ENCODE measurements around the gene SRMS.
A peak's percentile ranks its signal among the peaks of the same experiment; 100 is the strongest.

The SRMS gene

DNA sequence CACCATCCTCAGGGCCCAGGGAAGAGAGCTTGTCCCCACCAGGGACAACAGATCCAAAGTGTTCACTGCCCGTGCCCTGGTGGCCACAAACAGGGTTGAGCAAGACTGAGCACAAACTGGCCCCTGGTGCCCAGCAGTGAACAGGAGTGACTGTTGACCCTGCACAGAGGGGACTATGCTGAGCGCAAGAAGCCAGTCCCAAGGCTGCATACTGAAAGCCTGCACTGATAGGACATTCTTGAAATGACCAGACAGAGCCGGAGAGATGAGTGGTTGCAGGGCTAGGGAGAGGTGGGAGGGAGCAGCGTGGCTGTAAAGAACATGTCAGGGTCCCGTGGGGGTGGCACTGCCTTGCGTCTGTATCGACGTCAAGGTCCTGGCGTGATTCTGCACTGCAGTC is 3.5 kb upstream of the SRMS start:
- no peak for DNase-seq

DNA sequence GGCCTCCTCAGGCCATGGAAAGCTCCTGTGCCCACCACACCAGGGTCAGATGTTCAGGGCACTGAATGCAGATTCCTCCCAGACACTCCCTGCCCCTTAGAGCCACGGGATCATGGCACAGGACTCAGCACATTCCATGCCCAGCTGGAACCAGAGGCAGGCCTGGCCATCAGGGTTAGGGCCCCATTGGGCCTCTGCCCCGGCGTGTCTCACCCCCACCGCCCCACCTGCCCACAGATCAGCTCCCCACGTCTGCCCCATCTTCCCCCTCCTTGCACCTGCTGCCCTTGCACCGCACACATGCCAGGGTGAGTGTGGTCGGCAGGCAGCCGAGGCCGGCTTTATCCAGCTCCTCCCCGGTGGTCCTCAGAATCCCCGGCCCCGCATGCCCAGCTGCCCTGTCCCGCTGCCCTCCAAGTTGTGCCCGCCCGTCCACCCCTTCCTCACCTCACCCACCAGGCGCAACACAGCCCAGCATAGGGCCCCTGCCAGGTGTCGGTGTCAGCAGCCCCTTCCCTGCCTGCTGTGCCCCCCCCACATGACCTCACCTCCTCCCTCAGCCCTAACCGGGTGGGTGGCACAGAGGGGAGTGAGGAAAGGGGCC is 2.2 kb upstream of the SRMS start:
- no peak for DNase-seq

DNA sequence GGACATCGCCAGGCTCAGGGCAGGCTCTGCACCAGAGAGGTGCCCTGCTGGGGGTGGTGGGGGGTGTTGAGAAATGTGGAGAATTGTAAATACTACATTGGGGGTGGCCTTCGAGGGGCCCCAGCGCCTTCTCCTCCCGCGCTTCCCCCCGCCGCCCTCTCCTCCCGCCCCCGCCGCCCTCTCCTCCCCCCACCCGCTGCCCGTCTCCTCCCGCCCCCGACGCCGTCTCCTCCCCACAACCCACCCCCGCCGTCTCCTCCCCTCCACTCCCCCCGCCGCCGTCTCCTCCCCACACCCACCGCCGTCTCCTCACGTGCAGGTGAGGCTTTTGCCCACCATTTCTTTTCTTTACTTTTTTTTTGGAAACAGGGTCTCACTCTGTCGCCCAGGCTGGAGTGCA is 1.5 kb upstream of the SRMS start:
- DNase-seq = no peak

DNA sequence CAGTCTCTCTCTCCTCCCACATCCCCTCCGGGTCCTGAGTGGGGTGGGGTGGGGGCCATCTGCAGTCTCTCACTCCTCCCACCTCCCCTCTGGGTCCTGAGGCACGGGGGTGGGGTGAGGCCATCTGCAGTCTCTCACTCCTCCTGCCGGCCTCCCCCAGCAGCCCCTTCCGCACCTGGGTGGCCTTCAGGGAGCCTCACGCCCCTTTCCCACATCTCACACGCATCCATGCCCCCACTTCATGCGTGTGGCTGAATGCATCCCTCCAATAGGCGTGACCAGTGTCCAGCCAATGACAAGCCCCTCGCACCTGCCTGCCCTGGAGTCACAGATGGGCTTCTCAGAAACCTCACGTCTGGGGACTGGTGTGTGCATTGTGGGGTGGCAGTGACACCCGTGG is 993 bp upstream of the SRMS start:
- DNase-seq = no peak

DNA sequence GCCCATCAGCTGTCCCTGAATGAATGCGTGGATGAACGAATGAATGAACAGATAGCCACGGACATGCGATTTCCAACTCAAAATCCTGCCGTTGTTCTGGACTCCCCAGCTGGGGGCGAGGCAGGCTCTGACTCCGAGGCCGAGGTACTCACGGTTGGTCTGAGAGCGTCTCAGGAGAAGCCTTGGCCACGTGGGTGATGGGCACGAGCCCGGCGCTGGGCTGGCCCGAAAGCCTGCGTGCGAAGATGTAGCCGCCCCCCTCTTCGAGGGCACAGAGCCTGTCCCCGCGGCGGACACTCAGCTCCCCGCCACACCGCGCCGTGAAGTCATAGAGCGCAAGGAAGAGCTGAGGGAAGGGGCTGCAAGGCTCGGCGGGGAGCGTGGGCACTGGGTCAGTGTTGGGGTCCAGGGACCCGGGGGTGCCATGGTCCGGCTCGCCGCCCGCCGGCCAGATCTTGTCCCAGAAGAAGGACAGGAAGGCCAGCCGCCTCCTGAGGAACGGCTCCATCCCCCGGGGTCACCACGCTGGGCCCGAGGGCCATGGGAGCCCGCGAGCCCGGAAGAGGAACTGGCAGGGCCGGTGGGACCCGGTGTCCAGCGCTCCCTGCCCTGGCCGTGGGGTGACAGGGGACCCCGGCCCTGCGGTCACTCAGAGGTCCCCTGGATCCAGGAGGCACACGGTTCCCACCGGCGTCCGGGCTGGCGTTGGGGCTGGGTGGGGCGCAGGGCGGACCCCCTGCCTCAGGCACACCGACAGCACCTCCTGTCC is 409 bp downstream of the SRMS start:
- no peak for DNase-seq

DNA sequence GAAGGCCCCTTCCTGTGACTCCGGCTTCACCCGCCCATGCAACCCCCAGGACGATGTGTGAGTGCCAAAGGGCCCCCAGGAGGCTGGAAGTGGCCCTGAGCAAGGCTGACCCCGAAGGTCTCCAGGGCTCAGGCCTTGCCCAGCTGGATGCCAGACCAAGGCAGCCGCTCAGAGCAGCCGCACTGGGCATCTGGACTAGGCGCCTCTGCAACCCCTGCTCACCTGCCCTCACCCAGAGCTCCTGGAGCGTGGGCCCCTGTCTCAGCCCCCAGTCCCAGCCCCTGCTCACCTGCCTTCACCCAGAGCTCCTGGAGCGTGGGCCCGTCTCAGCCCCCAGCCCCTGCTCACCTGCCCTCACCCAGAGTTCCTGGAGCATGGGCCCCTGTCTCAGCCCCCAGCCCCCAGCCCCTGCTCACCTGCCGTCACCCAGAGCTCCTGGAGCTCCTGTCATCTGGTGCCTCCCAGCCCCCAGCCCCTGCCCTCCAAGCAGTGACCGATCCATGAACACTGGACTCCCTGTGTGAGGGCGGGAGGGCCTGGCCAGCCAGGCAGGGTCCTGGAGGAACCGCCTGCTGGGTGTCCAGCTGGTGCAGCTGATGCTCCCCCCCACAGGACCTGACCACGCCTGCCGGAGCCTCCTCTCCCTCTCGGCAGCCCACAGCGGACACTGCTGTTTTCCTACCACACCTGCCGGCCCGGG is 1.1 kb downstream of the SRMS start:
- no peak for DNase-seq

DNA sequence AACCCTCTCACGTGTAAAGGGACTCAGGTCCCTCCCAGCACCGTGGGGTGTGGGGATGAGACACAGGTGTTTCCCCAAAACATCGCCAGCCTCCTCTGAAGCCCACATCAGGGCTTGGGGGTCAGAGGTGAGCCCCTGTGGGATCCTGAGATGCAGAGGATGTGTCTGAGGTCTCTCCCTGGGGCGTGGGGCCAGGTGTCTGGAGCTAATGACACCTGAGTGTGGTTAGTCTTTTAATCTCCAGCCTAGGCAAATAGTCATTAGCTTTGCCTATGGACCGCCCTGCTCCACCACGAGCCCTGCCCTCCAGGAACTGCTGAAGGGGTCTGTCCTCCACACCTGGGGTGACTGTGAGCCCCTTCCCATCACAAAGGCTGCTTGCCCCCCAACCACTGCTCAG is 1.7 kb downstream of the SRMS start:
- no peak for DNase-seq

DNA sequence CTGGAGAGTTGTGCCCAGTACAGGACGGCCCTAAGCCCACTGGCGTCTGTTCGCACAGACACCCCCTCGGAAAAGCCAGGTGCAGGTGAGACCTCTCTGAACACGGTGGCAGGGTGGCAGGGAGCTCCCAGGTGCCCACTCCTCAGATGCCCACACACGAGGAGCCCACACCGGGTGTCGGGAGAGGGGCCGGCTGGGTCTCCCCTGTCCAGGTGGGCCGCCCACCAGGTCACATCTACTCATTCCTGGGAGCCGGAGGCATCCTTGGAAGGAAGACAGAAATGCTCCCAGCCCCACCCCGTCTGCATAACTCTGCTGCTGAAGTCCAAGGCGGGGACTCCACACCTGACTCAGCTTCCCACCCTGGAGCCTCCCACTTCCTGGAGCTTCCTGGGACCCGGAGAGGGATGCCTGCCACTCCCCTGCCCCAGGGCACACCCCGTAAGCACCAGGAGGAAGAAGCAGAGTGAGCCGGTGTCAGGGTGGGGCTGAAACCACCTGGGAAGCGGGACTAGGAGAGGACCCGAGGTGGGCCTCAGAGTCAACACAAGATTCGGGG is 2.5 kb downstream of the SRMS start:
- no peak for DNase-seq

DNA sequence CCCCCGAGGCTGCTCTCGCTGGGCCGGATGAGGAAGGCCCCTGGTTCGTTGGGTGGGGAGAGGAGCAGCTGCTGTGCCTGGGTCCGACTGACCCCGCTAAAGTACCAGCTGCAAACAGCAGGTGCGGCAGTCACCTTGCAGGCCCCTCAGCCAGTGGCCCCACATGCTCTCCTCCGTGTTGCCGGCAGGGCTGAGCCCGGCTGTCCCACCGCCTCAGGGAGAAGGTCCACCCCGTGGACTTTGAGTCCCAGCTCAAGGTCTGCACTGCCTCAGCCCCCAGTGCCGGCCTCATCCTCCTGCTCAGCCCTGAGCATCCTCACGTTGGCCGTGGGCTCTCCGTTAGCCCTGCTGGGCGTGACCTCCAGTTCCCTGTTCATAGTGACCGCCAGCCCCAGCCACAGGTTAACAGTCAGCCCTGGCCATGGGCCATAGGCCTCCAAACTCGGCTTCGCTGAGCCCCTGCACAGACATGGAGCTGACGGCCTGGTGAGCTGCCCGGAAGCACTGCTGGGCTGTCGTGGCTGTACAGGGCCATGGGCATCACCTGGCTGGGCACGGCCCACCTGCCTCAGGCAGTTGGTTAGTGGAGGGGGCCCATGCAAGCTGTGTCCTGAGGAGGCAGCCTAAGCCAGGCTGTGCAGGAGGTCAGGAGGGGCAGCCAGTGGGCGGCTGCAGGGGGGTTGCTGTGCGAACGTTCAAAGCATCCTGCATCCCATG is 3.1 kb downstream of the SRMS start:
- no peak for DNase-seq

DNA sequence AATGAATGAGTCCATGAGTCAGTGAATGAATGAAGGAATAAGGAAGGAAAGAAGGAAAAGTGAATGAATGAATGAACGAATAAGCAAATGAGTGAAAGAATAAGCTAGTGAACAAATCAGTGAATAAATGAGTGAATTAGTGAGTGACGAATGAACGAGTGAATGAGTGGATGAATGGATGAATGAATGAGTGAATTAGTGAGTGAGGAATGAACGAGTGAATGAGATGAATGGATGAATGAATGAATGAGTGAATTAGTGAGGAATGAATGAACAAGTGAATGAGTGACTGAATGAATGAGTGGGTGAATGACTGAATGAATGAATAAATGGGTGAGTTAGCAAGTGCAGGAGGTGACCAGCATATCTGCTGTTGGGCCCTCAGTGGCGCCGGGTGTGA is 3.8 kb downstream of the SRMS start:
- DNase-seq = no peak

DNA sequence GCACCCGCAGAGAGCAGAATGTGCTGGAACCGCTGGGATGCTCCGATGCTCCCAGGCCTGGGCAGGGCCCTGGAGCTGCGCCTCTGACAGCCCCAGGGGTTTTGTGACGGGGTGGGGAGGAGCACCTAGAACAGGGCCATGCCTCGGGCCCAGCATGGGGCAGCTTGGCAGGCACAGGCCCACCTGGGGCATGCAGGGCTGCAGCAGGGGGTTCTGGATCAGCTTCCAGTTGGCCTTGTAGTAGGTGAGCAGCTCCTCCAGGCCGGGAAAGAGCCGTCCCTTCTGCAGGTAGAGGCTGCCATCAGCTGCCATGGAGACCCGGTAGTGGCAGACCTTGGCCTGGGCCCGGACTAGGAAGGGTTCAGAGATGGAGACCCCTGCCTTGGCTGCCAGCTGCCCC is 4.4 kb downstream of the SRMS start:
- no peak for DNase-seq

DNA sequence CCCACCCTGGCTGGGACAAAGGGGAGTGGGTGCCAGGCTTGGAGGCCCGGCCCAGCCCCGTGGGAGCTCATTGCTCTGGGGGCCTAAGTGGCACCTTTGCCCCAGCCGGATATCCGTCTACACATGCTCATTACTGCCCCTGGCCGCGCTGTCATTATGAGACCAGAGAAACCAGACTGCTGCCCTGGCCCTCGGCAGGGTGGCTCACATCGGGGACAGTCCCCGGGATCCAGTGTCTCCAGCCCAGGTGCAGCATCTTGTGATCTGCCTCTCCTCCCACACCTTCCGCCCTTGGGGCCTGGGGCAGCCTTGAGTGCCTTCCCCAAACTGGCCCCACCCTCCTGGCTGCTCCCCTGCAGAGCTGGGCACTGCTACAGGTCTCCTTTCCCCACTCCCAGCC is 4.9 kb downstream of the SRMS start:
- no peak for DNase-seq

DNA sequence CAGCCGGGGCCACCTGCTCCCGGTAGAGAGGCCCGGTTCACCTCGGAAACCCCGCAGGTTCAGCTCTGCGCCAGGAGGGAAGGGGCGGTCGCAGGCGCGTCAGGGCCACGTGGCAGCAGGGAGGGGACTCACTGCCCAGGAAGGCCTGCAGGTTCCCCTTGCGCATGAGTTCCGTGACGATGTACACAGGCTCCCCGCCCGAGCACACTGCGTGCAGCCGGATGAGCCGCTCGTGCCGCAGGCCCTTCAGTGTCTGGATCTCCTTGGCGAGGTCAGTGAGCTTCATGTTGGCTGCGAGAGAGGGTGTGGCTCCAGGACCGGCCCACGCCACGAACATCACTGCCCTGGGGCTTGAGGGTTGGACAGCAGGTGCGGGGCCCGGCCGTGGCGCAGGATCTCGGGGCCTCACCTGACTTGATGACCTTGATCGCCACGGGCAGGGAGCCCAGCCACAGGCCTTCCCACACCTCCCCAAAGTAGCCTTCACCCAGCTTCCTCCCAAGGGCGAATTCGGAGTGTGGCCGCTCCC is 5.5 kb downstream of the SRMS start:
- DNase-seq = no peak

DNA sequence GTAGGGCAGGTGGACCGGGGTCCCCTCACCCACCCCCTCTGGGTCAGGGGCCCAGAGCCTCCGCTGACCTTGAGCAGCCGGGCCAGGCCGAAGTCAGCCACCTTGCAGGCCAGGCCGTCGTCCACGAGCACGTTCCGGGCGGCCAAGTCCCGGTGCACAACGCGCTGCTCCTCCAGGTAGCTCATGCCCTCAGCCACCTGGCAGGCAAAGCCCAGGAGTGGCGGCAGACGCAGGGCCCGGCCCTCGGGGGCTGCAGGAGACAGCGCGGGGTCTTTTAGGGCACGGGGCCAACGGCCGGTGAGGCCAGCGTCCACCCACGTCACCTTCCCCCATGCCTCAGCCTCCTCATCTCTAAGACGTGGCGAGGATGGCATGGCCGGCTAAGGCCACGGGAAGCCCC is 6.2 kb downstream of the SRMS start:
- DNase-seq = no peak

DNA sequence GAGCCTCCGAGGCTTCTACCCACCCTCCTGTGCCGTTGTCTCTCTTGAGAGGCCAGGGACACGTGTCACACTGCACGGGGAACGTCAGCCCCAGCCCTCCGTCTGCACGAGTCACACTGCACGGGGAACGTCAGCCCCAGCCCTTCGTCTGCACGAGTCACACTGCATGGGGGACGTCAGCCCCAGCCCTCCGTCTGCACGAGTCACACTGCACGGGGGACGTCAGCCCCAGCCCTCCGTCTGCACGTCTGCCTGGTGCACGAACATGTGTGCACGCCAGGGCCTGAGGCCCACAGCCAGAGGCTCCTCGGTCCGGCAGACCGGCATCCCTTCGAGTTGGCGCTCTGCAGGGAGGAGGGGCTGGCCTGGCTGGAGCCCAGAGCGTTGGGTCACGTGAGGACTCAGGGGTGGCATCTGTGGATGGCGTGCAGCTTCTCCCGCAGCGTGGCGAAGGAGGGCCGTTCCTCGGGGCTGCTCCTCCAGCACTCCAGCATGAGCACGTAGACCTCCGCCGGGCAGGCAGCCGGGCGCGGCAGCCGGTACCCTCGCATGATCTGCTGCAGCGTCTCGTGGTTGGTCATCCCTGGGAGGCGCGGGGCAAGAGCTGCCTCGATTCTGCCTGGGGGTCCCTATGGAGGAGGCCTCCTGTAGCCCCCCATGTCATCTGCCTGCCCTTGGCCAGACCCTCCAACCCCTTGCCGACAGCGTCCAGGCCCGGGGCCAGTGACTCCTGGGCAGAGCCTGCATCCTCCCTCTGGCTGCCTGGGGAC is 6.9 kb downstream of the SRMS start:
- no peak for DNase-seq

DNA sequence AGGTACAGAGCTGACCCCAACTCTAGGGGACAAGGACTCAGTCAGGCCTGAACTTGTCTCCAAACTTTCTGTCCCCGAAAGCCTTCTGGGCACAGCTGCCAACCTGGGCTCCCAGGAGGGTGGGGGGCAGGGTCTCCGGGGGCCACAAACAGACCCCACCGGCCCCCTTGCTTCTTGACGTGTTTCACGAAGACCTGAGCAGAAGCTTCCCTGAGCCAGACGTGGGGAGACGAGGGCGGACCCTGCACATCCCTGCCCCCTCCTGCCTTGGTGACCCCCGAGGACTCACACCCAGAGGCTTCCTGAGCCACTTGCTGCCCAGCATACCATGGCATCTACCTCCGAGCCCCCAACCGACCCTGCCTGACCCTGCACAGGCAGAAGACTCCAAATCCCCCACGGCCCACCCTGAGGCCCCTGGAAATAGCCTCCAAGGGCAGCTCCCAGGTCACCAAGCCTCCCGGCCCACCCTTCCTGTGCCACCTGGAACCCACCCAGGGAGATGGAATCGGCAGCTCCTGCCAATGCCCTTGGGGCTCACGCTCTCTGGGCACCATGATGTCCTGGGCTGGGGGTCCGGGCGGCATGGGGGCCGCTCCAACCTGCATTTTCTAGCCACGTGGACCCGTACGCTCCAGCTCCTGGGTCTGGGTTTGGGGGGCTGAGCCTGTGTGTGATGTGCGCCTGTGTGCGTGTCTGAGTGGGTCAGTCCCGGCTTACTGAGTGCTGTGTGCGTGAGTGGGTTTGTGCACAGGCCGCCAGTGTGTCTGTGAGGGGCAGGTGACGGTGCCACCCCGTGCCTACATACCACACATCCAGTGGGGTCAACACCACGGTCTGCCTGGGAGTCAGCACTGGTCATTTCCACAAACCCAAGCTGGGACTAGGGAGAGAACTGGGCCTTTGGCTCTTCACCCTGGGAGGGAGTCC is 7.8 kb downstream of the SRMS start:
- DNase-seq = no peak

DNA sequence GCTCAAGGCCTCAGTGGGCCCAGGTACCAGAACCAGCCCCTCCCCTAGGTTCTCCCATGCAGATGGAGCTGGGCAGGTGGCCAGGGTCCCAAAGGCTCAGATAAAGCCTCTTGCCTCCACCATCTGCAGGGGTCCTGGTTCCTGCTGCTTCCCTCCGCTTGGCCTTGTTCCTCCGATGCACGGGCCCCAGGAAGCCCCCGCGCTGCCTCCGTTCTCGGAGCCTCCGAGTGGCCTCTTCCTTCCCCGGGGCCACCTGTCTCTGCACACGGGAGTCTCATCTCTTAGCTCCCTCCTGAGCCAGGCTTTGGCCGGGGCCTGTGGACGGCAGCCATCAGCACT is 8.5 kb downstream of the SRMS start:
- DNase-seq = no peak

DNA sequence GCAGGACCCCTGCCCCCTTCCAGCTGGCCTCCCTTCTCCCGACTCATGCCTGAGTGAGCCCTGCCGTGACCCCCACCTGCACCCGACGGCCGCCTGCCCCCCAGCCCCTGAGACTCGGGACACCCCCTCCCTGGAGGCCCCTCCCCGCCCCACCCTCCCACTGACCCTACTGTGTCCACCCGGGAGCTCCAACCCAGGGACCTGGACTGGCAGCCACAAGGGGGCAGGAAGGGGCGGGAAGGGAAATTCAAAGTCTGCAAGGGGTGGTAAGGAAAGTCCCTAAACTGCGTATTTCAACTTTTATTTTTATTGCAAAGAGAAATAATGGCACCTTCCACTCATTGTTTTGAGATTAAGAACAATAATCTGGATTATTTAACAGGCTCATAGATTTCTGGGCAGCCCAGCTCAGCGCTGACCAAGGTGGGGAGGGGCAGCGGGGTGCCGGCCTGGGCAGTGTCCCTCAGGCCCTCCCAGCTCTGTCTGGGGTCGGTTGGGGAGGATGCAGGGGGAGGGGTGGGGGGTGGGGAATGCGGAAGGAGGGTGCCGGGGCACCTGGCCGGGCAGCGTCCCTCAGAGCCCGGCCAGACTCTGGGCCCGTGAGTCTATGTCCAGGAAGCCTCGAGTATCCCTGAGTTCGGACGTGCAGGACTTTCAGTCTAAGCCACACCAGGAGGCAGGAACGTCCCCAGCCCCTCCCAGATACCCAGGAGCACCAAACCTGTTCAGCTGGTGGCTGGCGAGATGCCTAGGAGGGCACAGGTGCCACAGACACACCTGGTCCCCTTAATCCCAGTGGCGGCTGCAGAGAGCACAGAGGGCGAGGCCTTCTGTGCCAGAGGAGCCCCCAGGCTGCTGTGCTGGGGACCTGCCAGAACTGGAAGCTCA is 9.1 kb downstream of the SRMS start:
- no peak for DNase-seq

DNA sequence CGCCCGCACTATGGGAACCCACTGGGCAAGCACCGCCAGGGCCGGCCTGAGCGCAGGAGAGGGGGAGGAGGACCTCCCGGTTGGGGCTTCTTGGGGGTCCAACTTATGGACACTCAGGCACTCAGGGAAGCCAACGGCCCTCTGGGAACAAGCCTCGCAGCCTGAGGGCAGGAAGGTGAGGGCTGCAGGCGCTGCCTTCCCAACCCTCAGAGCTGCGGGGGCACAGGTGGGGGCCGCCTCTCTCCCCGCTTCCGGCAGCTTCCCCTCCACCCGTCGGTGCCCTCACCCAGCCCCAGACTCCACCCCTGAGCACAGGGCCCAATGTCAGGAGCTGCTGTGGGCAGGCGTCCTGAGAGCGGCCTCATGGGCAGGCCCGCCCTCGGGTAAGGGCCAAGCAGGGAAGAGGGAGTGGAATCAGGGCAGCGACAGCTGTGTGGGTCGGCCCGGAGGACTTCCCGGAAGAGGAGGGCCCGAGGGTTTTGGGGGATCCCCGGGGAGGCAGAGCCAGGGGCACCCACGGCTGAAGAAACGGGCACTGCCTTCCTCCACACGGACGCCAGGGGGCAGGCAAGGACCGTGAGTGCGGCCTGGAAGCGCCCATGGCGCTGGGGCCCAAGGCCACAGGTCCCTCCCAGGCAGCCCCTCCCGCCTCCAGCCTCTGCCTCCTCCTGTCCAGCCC is 9.9 kb downstream of the SRMS start:
- peak; percentile 80 for DNase-seq

Data from GF-D8 (cell line).